Body of pancreas (tissue), 4 donors: ENCODE measurements around the gene TTLL1.
"Not testable (repeated sequence)": the region's sequence is repeated elsewhere in the genome, so short reads cannot be mapped to it uniquely, and the experiment has no call there.

Source experiments
- POLR2A ChIP-seq, 3 donors: fragments of 450-650 bp; IDR thresholded peaks; one replicate each; pipeline ENCODE4 v1.6.1; 2016; ENCODE audit warnings: antibody characterized with exemption in 3 of 3, mild to moderate bottlenecking in 2 of 3
- TF ChIP-seq, protein P1 (sequence below), 7 experiments: fragments of 450-650 bp in 4 of 7; fragments of 200-600 bp in 3 of 7; sonication (generic) in 3 of 7; IDR thresholded peaks; one replicate each; pipeline ENCODE4 v1.5.1; 2016 to 2019; ENCODE audit warnings: antibody characterized with exemption in 7 of 7

GRCh38 chr22:43104950-43105349, 15.8 kb upstream of the TTLL1 start:
- not testable (repeated sequence) for TF ChIP-seq POLR2A (IDR thresholded peaks at IDR 0.05)
- TF ChIP-seq, protein P1, sequence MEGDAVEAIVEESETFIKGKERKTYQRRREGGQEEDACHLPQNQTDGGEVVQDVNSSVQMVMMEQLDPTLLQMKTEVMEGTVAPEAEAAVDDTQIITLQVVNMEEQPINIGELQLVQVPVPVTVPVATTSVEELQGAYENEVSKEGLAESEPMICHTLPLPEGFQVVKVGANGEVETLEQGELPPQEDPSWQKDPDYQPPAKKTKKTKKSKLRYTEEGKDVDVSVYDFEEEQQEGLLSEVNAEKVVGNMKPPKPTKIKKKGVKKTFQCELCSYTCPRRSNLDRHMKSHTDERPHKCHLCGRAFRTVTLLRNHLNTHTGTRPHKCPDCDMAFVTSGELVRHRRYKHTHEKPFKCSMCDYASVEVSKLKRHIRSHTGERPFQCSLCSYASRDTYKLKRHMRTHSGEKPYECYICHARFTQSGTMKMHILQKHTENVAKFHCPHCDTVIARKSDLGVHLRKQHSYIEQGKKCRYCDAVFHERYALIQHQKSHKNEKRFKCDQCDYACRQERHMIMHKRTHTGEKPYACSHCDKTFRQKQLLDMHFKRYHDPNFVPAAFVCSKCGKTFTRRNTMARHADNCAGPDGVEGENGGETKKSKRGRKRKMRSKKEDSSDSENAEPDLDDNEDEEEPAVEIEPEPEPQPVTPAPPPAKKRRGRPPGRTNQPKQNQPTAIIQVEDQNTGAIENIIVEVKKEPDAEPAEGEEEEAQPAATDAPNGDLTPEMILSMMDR (IDR thresholded peaks at IDR 0.05) = not testable (repeated sequence)
